Dermis blood vessel endothelial cell (primary cell): ENCODE measurements around the gene ARHGAP42. TPM values are rescaled to one million over a fixed set of nuclear protein-coding genes. Genes with fewer than 3 reads are reported as not detected.
"Not testable (repeated sequence)": the region's sequence is repeated elsewhere in the genome, so short reads cannot be mapped to it uniquely, and the experiment has no call there.

Source experiments
- DNase-seq: peaks from one replicate; pipeline ENCODE4 v3.0.0; 2010
- total RNA-seq: library from RNA; depleted of rRNA; stranded (reverse); fragments of >200 nt; gene quantifications from 2 replicates; pipeline ENCODE4 v1.2.3, GENCODE V29; 2014

The ARHGAP42 gene, protein sequence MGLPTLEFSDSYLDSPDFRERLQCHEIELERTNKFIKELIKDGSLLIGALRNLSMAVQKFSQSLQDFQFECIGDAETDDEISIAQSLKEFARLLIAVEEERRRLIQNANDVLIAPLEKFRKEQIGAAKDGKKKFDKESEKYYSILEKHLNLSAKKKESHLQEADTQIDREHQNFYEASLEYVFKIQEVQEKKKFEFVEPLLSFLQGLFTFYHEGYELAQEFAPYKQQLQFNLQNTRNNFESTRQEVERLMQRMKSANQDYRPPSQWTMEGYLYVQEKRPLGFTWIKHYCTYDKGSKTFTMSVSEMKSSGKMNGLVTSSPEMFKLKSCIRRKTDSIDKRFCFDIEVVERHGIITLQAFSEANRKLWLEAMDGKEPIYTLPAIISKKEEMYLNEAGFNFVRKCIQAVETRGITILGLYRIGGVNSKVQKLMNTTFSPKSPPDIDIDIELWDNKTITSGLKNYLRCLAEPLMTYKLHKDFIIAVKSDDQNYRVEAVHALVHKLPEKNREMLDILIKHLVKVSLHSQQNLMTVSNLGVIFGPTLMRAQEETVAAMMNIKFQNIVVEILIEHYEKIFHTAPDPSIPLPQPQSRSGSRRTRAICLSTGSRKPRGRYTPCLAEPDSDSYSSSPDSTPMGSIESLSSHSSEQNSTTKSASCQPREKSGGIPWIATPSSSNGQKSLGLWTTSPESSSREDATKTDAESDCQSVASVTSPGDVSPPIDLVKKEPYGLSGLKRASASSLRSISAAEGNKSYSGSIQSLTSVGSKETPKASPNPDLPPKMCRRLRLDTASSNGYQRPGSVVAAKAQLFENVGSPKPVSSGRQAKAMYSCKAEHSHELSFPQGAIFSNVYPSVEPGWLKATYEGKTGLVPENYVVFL
- 6.0 and 13.4 TPM in 2 replicates for total RNA-seq

GRCh38 chr11:100687054-100687629 lies at the start of gene ARHGAP42:
TSS of gene ARHGAP42 (plus strand) at chr11:100687288. CDS start at chr11:100687679, 391 bp downstream.
- DNase-seq, result peak; percentile 65

- DNase-seq, result no peak
Observed at GRCh38 chr11:100637706-100638105, 49.4 kb upstream of the ARHGAP42 start.

GRCh38 chr11:100638648-100639047 lies 48.4 kb upstream of the ARHGAP42 start:
- no peak for DNase-seq

- peak; percentile 37 for DNase-seq
Observed at GRCh38 chr11:100639140-100639539, 47.9 kb upstream of the ARHGAP42 start.

DNA sequence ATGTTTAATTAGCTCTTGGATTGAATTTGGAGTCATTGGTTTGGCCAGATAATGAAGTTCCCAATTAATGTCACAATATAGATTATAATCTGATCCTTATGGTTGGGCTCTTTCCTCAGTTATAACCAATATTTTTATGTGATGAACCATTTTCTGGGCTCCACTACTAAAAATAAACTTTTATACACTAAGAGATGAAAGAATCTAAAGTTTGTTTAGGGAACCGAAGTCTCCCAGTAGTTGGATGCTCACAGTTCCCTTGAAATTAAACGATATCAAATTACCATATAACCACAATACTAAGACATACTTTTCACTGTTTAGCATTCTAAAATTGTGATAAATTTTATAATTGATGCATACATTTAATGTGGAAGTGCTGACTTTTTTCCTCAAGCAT lies 47.0 kb upstream of the ARHGAP42 start:
- DNase-seq, result no peak

DNA sequence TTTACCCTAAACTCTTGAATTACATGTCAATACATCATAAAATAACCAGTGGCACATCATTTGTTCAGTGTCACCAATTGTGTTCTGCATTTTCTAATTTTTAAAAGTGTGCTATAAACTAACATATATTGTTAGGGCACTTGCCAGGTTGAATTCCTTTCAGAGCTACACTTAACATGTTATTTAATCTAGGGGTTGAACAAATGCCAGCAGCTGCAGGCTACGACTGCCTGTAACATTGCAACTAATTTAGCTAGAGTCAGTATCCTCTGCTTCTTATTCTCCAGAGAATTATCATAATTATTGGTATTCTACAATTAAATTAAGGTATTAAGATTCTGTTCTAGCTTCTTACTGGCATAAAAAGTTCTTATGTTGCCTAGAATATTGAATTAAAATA lies 46.4 kb upstream of the ARHGAP42 start:
- no peak for DNase-seq

DNA sequence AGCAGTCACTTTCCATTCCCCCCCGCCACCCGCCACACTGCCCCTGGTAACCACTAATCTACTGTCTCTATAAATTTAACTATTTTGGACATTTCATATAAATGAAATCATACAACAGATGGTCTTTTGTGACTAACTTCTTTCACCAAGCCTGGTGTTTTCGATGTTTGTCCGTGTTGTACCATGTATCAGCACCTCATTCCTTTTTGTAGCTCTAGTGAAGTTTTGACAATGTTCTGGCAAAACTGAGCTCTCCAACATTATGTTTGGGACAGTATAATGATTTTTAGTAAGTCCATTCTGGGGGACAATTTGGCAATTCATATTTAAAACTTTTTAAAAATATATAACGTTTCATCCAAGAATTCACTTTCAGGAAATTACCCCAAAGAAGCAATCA lies 45.6 kb upstream of the ARHGAP42 start:
- DNase-seq, result no peak

DNA sequence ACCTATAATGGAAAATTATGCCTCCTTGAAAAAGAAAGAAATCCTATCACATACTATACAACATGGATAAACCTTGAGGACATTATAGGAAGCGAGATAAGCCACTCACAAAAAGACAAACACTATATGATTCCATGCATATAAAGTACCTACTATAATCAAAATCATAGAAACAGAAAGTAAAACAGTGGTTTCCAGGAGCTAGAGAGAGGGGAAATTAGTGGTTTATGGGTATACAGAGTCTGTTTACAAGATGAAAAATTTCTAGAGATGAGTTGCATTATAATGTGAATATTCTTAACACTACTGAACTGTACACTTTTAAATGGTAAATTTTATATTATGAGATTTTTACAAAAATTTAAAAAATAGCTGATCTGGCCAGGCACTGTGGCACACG lies 40.5 kb upstream of the ARHGAP42 start:
- DNase-seq, result no peak

DNA sequence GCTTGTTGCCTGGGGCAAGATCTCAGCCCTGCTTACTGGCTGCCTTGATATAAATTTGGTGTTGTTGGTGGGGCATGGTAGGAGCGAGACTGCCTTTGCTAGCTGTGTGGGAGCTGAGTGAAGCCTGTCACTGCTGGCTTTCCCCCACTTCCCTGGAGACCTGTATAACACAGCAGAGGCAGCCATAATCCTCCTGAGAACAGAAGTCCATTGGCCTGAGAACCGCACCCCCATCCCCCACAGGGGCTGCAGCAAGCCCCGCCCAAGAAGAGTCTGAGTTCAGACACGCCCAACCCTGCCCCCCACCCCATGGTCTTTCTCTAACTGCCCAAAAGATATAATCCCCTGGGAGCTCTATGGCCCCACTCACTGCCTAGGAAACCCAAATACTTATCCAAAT lies 39.2 kb upstream of the ARHGAP42 start:
- DNase-seq, result no peak

GRCh38 chr11:100663583-100663982 lies 23.5 kb upstream of the ARHGAP42 start:
- no peak for DNase-seq

GRCh38 chr11:100663996-100664395 lies 23.1 kb upstream of the ARHGAP42 start:
- no peak for DNase-seq

GRCh38 chr11:100666816-100667215 lies 20.3 kb upstream of the ARHGAP42 start:
- not testable (repeated sequence) for DNase-seq

DNA sequence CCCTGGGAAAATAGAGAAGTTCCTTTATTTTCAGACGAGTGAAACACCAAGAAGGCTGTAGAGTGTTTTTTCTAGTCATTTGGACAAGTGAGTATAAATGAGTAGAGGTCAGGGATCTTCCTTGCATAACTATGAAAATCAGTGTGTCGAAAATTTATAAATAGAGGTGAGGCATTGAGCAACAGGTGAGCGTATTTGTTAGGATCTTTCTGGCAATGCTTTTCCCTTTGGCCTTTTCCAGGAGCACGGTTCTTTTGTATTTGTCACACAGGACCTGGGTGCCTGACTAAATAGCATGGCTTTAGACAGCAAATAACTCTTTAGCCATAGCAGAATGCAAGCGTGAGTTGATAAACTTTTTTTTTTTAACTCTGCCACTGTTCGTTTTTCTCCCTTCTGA lies 19.6 kb upstream of the ARHGAP42 start:
- no peak for DNase-seq

- no peak for DNase-seq
Observed at GRCh38 chr11:100670140-100670539, 16.9 kb upstream of the ARHGAP42 start.

DNA sequence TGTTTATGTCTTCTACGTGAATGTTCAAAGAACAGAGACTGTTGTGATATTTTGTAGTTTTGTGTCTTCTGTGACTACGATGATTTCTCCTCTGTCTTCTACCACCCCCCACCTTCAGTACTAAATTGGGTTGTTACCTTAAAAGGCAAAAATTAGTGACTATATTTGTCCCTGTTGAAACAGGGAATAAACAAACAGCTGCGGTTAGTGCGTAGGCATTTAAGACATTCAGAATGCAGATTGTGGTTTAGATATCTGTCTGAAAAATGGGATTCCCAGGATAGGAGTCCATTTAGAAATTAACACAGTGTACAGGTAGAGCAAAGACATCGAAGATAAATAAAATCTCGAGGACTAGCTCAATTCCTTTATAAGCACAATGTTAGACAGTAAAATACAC lies 15.6 kb upstream of the ARHGAP42 start:
- no peak for DNase-seq

DNA sequence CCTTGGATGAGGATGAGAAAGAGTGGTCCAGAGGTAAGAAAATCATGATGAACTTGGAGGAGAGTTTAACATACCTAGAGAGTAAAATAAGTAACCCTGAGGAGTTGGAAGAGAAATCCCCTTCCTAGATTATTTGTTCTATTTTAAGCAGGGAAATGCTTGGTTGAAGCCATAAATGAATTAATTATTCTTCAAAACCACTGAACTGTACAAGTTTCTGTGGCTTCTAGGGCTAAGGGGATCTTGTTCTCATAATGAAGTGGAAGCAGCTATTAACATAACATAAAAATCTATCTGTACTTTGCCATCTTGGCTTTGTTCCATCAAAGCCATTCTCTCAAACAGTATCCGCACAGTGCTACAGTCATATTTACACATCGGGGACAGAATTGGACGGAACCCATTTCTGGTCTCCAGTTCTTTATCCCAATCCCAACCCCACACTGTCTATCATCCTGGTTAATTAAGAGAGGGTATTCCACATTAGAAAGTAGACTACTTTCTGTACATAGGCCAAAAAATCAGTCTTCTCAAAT lies 14.5 kb upstream of the ARHGAP42 start:
- no peak for DNase-seq

DNA sequence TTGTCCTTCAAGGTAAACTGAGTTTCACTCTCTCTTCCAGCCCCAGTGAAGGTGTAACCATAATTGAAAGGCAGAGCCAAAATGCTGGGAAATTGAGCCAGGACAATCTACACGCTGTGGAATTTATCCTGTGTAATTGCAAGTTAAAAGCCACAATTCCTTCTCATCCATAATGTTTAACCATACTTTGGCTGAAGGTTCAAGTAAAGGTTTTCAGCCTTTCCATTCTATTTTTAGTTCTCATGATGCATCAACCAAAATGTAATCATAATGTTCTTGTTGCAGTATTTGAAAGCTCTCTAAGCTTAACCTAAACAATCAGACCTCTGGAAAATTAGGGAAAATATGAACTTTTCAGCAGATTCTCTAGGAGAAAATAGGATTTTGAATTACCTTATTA lies 14.0 kb upstream of the ARHGAP42 start:
- DNase-seq, result no peak

DNA sequence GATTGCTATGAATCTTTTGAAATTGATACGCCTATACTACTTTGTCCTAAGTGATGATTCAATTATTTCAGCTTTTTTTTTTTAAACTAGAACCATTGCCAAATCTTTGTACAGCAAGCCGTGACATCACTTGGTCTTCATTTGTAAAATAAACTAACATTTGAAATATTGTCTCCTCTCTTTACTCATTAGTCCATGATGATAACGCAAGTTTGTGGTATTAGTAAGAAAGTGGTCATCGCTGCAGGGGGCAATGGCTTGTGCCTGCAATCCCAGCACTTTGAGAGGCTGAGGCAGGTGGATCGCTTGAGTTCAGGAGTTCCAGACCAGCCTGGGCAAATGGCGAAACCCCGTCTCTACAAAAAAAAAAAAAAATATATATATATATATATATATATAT lies 12.9 kb upstream of the ARHGAP42 start:
- DNase-seq, result no peak

- DNase-seq, result no peak
Observed at GRCh38 chr11:100675115-100675650, 11.9 kb upstream of the ARHGAP42 start.

- DNase-seq, result no peak
Observed at GRCh38 chr11:100676901-100677300, 10.2 kb upstream of the ARHGAP42 start.

DNA sequence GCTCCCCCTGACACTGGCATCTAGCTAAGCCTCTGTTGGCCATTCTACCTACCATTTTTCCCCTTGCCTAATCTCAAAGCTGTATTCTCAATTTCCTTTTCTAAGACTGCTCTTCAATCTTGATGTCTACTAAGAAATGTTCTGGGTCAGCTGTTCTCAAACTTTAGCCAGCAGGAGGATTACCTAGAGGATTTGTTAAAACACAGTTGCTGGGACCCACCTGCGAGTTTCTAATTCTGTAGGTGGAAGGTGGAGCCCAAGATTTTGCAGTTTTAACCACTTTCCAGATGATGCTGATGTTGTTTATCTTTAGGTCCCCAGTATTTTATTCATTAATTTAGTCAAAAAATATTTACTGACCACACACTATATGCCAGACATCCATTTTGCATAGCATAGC lies 9.3 kb upstream of the ARHGAP42 start:
- DNase-seq, result no peak

DNA sequence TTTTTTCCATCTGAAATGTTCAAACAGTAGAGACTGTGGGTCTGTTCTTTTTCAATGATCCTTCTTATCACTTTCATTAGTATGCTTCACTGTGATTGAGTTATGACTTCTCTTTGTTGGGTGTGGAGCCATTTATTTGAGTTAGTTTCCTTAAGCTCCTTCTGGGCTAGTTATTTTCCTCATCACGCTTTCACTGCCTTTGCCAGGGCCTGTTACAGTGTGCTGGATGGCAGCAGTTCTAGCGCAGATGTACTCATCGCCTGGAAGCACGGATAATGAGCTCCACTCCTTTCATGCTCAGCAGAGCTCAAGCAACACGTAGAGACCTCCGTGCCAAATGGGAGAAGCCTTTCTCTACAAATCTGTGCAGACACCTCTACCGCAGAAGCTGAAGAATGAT lies 7.0 kb upstream of the ARHGAP42 start:
- DNase-seq, result no peak

DNA sequence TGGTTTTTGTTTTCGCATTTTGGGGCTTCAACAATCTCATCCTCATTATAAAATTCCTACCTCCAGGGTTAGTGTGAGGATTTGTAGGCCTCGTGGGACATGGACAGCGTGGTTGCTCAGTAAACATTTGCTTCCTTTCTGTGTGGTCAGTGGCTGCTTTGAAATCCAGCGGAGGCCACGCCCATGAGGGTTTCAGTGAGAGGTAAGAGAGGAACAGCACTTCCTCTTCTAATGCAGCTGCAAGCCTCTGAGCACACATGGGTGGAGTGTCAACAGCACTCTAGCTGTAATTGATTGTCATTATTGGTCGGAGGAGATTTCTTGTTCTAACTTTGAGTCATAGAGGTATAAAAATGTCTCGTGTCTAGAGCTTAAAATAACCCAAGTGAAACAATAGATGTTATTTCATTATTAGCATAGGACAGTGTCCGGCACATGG lies 6.0 kb upstream of the ARHGAP42 start:
- DNase-seq, result peak; percentile 61
